Erythroblast (primary cell): Measurements from ENCODE around the gene CAPG.

ENCODE experiments used
- GATA1 ChIP-seq: IDR thresholded peaks from 2 replicates; pipeline ENCODE4 v1.6.1; 2011; ENCODE audit warnings: low read depth, mild to moderate bottlenecking, control low read depth, low read length, moderate library complexity
- POLR2A ChIP-seq: IDR thresholded peaks from 2 replicates; pipeline ENCODE4 v1.6.1; 2011; ENCODE audit warnings: mild to moderate bottlenecking, low read length

DNA sequence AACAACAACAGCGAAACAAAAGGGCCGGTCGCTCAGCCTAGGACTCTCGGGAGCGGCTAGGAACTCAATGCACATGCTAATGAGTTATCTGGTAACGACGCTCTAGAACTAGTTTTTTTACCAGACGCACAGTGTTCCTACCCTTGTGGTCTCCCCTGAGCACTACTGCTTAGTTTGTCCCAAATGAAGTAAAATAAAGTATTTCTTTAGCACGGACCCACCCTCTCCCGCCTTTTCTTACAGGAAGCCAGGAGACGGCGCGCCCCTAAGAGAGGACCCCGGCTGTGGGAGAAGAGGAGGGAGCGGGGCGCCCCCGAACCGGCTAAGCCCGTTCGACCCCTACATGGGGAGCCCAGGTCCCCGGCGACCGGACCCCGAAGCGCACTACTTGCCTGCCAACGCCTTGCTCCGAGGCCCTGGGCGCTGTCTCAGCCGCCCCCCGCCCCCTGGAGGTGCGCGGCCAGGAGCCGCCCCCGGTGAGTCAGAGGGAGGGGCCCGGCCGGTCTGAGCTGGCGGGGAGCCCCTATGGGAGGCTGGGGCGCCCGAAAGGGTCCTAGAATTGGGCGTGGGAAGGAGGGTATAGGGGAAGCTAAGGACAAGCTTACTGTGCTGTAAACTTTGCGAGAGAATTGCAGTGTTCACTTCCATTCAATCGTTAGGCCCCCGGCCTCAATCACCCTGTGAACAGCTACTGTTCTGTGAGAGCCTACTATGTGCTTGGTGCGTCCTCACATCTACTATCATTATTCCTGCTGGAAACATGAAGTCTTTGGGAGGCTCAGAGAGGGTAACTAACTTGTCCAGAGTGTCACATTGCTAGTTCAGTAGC lies 3.6 kb upstream of the CAPG start:
- no peak for TF ChIP-seq POLR2A
- no peak for TF ChIP-seq GATA1
